NCI-H2107 treated with DMSO at 0.1 percent for 48 hours (cell line): ENCODE measurements around the gene PDIA5.
"Not testable (repeated sequence)": the region's sequence is repeated elsewhere in the genome, so short reads cannot be mapped to it uniquely, and the experiment has no call there.

Experiments used
- DNase-seq: peaks from one replicate; lab custom pipeline; 2025; ENCODE audit not compliant: unreplicated experiment; lab: John Stamatoyannopoulos, UW

PDIA5 gene

DNA sequence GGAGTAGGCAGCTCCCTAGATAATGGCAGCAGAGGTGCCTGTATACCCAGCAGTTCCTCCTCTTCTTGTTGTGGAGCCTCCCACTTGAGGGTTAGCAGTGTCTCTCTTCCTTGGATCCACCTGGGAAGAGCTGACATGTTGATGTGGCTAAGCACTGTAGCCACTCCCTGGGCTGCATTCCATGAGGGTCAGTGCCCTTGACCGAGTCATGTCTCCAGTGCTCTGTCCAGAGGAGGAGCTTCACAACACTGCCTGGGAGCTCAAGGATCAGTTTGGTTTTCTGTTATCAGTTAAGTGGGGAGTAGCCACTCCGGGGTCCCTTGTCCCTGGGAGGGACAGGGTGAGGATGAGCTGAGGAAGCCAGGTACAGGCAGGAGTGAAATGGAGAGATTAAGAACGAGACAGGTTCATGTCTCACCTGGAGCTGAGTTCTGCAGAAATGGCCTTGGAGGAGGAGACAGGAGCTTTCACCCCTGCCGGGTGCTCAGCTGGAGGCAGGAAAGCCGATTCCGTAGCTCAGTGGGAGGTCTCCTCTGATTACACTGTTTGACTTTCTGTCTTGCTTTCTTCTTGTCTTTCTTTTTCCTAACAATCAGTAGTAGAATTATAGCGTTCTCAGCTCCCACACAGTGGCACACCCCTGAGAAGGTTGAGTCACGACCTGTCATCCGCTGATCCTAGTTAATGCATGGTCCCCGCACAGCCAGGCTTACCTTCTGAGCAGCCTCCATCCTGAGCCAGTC, 77.0 kb downstream of the PDIA5 start:
- peak; percentile 93 for DNase-seq

DNA sequence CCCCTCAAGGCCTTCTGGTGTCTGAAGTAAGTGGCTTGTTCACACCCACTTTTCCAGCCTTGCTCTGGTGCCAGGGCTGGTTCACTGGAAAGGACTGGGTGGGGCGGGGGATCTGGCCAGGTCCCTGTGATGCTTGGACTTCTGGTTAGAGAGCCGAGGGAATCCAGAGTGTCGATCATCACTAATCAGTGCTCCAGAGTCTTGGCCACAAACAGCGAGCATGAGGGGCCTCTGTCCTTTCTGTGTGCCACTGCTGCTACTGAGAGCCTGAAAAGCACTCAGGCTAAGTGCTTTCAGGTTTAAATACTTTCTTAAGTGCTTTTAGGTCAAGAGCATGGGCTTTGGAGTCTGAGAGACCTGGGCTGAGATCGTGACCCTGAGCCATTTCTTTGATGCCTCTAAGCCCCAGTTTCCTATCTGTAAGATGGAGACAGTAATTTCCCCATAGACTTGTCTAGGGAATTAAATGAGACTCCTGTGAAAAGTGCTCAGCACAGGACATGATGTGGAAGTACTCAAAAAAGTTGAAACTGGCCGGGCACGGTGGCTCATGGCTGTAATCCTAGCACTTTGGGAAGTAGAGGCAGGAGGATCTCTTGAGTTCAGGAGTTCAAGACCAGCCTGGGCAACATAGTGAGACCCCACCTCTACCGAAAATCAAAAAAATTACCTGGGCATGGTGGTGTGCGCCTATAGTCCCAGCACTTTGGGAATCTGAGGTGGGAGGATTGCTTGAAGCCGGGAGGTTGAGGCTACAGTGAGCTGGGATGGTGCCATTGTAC, 81.1 kb downstream of the PDIA5 start:
- DNase-seq, result no peak

DNA sequence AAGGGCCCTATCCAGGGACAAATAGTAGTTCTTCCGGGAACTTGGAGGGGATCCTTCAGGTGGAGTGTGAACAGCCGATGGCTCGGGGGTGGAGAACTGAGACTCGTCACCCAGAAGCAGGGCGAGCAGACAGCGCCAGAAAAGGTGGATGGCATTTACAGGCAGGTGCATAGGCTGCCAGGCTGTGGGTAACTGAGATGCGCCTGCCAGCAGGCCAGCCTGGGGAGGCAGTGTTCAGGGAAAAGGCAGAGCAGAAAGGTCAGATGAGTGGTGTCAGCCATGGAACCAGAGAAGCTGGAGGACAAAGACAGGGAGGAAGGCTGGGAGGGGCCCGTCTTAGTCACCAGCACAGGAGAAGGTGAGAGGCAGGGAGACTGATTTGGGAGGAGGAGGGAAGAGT, 81.9 kb downstream of the PDIA5 start:
- DNase-seq, result peak; percentile 51

DNA sequence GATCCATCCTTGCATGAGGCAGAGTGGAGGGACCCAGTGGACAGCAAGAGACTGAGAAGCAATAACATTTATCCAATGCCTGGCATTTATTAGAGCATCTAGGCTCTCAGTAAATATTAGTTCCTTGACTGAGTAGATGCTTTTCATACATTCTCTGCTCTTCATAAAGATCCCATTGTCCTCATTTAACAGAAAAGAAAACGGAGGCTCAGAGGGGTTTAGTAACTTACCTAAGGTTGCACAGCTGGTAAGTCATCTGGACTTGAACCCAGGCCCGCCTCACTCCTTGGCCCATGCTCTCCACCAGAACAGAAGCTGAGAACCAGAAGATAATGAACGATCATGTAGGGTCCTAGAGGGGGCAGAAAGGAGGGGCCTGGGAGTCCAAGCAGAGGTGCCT, 82.7 kb downstream of the PDIA5 start:
- DNase-seq, result no peak

DNA sequence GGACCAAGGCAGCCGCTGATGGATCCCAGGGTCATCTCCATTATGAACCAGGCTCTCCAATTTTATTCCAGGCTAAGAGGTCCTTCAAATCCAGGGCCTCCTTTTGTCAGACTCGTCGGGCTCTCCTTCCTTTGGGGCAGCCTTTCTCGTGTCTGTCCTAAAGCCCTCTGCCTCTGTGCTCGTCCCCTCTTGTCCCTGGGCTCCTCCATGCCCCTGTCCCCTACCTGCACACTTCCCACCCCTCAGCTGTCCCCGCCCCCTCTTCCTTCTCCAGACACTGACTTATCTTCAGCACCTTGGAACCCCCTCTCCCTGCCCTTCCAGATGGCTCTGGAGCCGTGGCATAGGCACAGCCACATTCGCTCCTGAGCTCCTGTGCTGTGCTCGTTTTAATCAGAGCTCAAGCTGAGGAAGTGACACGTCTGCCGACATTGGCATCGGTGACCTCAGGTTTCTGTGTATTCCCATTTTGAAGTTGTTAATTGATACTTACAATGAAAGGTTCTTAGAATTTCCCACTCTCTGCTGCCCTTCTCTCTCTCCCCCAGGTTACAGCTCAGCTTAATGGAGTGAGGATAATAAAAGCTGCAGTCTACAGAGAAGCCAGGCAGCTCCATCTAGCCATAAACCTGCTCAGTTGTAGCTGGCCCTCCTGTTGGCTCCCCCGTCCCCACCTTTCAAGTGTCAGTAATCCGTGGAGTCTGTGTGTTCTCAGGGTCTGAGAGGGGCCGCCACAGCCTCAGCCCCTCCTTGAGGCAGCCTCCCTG, 83.8 kb downstream of the PDIA5 start:
- no peak for DNase-seq

DNA sequence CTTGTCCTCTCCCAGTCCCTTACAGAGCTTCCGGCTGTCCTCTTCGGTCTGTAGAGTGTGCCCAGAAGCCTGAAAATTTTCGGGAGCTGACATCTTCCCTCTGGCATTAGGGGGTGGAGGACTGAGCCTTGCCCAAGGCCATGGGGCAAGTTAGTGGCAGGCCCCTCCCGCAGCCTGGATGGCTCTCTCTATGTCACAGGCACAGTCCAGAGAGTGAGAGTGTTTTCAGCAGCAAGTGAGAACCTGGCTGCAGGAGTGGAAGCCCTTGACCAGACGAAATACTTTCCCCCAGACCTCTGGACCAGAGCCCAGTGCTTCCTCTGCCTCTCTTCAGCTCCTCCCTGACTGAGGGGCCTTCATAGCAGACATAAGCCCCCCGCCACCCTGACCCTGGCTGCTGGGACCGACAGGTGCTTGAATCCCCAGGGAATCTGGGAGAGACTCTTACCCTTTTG, 84.5 kb downstream of the PDIA5 start:
- no peak for DNase-seq

DNA sequence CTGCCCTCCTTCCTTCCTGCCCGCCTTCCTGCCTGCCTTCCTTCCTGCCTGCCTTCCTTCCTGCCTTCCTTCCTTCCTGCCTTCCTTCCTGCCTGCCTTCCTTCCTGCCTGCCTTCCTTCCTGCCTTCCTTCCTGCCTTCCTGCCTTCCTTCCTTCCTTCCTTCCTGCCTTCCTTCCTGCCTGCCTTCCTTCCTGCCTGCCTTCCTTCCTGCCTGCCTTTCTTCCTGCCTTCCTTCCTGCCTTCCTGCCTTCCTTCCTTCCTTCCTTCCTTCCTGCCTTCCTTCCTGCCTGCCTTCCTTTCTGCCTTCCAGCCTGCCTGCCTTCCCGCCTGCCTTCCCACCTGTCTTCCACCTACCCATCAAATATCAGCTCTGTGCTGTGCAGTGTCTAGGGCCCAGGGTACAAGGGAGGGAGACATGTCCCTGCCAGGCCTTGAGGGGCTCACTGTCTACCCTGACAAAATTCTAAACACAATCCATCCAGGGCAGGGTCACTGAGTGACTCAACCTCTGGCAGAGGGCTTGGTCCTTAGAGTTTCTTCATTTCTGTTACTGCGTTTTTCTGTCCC, 85.1 kb downstream of the PDIA5 start:
- DNase-seq, result not testable (repeated sequence)

DNA sequence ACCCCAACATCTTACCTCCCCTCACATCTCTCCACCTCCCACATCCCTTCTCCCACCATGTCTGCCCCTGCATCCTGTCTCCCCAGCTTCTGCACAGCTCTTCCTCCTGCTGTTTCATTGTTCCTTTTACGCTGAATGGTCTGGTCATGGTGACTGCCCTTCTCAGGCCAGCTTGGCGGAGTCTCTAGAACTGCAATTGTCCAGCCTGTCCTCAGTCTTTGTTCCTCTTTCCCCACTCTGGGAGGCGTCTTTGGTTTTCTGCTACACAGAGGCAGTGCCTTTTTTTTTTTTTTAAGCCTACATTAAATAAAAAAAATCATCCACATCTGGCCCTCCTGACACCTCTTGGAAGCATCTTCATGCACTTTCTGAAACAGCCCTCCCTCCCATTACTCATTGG, 85.9 kb downstream of the PDIA5 start:
- no peak for DNase-seq

DNA sequence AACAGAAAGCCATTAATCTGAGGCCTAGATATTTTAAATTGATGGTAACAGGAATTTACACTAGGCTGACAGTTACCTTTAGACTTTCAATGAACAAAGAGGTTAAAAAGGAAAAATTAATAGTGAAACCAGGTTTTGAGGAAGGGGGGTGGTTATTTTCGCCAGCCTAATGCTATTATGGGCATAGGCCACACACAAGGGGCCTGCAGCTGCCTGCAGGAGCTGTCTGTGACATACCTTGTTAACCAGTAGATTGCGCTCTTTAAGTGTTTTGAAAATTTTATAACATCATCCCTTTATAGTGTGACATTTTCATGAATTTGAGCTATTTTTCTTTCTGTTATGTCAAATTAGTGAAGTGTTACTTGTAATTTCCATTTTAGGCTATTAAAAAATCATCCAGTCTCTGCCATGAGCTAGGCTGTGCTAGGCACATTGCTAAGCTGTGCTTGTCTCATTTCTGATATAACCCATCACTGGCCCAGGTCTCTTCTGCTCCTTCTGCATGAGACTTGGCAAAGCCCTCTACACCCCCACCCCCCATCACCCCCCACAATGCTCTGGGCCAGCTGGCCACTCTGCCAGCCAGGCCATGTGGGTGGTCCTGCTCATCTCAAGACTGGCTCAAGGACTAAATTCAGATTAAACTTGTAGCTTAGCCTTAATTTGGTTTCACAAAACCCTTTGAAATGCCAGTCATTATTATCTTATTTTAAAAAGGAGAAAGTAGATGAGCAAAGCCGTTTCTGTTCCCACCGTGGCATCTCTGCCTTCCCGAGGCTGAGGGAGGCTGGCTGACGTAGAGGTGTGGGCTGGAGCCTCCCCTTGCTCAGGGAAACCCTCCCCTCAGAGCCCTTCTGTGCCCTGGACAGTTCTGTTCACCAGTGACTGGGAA, 86.5 kb downstream of the PDIA5 start:
- DNase-seq, result no peak

DNA sequence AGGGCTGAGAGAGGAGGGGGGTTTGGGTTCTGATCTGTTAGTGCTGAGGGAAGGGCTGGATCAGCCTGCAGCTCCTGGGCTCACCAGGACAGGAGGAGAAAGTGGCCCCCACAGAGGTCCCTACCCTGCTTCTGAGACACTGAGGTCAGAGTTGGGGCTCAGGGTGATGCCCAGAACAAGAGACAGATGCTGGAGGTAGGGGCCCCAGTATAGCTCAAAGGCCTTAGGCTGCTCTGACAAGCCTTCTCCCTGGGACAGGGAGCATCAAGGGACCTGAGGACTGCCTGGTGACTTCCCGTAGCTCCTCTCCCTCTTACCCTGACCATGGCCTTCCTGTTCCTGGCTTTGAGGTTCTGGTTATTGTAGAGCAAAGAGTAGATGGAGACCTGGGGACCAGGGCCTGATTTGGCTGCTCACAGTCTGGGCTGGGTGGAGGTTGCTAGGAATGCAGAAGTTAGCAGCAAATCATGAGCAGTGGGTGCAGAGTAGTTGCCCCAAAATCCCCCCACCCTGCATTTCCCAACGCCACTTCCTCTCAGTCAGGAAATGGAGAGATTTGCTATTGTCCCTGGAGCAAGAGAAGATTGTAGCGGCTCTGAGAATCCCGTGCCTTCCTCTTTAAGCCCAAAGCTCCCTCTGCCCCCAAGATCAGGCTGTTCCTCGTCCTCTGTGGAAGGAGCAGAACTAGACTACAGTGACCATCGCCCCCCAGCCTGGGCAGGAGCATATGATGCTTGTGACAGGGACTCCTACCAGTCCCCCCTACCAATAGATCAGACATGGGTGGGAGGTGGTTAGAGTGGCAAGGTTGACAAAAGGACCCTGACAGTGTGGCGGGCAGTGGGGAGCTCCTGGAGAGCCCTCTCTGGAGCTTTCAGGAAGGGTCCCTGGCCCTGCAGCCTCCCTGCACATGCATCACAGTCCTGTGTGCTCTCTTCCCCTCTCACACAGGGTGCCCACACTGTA, 87.5 kb downstream of the PDIA5 start:
- DNase-seq, result no peak

DNA sequence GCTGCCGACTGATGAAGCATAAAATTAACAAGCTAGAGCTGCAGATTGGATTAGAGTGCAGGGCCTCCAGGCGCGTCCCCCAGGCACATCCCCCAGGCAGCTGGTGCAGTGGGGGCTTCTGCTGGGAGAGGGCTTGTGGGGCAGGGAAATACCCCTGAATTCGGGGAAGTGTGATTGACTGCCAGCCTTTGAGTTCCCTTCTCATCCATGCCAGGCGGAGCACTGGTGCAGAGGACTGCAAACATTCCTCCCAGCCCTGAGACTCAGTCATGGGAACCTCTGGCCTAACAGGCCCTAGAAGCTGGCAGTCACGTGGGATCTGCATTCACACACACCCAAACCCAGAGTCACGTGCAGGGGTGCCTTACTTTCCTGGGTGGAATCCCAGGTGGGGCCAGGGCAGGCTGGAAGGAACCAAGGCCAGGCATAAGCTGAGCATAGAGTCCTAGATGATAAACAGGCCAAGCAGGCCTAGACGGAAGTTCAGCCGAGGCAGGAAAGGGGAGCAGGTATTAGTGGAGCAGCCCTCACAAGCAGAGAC, 88.7 kb downstream of the PDIA5 start:
- no peak for DNase-seq

DNA sequence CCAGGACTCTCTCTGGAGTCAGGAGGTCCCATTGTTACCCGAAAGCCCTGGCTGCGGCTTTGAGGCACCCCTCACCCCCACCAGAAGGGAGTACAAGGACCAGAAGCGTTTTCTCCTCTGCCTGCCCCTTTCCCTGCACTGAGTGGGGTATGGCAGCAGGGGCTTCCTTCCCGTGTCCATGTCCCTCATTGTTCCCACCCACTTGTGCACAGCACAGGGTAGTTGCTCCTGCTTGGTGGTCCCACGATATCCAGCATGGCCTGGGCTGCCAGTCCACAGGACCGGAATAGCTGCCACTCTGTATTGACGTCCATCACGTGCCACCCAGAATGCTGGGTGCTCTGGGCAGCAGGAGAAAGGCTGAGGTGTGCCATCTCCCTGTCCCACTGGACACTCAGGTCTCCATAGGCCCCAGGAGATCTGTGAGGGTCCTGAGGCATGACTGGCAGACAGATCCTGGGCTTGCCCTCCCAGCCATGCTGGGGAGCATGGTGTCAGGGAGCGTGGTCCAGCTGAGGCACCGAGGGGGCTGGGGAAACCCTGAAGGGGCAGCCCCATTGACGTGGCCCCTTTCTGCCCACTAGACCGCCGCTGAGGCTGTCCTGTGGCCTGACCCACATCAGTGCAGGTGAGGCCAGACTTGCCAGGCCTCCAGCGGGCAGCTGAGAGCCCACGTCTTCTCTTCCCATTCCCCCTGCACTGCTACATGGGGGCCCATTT, 89.6 kb downstream of the PDIA5 start:
- no peak for DNase-seq

DNA sequence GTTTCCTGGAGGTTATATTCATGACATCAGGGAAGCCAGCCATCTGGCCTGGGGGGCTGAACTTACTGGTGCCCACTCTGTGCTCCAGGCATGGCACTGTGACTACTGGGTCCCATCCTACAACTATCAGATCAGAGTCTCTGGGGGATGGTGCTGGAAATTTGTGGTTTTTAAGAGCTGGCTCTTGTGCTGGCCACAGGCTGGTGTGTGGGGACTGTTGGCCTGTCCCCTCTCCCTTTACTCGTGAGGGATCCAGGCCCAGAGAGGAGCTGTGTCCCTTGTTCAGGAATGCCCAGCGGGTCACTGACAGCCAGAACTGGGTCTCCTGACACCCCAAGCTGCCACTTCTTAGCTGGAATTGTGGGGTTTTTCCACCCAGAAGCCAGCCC, 90.4 kb downstream of the PDIA5 start:
- DNase-seq, result peak; percentile 7

DNA sequence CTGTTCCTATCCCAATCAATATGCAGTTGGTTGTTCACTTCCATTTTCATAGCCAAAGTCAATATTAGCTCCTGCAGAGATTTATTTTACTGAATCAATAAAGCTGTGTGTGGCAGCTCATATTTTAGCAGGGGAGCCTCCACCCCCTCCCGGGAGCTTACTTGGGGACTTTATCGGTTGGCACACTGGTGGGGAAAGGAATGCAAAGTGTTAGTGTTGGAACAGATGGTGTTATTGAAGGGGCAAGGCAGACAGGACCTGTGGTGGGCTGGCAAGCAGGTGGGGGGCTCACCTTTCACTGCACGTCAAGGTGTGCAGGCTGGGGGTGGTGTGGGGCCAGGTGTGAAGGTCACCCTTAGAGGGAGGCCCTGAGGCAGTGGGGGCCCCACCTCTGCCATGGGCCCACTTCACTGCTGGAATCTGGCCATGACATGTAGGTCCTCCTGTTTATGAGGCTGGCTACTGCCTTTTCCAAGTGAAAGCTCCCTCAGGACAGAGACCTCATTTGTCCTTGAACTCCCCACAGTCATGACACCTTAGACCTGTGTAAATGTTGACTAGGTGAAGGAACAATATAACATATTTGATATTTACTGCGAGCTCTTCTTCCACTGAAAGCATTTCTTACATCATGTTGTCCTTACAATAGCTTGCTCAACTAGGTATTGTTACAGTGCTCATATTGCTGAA, 90.9 kb downstream of the PDIA5 start:
- no peak for DNase-seq

DNA sequence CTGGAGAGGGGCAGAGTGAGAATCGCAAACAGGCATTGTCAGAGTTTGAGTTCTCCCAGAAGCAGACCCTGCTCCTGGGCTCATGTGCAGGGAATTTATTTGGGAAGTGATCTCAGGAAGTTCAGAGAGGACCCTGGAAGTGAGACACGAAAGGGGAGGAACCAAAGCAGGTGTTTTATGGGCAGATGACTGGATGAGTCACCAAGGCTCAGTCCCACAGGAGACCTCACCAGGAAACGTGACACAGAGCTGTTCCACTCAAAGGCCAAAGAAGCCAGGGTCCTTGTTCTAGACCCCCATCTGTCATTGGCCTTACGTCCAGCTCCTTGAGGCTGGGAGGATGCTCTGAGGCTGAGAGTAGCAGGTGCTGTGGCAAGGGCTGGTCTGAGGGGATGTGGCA, 91.5 kb downstream of the PDIA5 start:
- DNase-seq, result no peak

DNA sequence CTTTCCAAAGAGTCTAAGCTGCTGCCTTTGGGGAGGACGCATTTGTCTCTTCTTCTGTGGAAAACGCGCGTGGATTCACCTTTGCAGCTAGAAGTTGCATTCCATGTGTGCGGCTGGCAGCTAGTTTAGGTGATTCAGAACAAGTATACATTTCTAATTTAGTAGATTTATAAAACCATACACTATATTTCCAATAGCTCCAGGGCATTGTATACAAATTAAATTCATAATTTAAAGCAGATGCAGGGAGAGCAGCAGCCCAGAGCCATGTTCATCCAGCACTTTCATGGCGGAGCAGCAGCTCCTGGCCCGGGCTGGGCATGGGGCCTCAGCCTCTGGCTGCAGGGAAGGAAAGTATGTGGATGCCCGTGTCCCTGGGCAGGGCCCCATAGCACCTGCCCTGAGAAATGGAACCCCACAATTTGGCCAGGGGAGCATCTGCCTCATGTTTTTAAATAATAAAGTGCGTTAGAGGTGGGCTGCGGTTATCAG, 92.1 kb downstream of the PDIA5 start:
- no peak for DNase-seq

DNA sequence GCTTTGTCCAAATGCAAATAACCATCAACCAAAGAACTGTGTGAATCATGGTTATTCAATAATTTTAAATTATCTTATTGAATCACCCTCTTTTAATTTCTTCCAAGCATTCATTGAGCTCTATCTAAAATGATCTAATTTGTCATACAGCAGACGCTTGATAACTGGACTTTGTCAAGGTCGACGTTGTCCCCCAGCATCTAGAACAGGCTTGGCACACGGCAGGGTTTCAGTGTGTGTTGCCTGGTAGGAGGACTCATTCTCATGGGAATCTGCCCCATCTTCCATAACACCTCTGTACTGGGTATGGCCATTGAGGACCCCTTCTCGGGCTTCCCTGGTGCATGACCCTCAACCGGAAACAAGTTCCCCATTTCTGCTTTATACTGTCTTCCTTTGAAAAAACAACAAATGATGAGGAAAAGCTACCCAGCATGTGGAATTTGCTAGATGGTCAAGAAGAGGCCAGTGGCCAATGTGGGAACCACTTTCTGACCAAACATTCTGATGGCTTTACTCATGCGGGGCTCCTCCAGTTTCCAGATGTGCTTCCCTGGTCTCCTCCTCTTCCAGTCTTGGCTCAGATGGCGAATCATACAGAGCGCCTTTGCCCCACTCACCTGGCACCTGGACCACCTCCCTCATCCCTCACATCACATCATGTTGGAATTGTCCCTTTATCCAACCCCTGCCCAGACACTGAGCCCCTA, 93.3 kb downstream of the PDIA5 start:
- no peak for DNase-seq
